C4-2B (cell line): ENCODE results near the gene TST.

ENCODE experiments used
- CTCF ChIP-seq: fragments of 450-650 bp; conservative IDR thresholded peaks from 2 replicates; pipeline ENCODE4 v1.5.1; 2017; ENCODE audit warnings: mild to moderate bottlenecking
- ZFX ChIP-seq: fragments of 450-650 bp; IDR thresholded peaks from 2 replicates; pipeline ENCODE4 v1.6.1; 2017

- TF ChIP-seq CTCF (no peak), ZFX (no peak)
Measured at GRCh38 chr22:36990457-36990856, 28.8 kb downstream of the TST start.
